Astrocyte of the cerebellum (primary cell): Measurements from ENCODE around the gene TNIK.

Experiments
- DNase-seq: peaks from one replicate; pipeline ENCODE4 v3.0.0-alpha.2; 2011; ENCODE audit warnings: low read depth
- H3K4me3 ChIP-seq: 2 replicates; pipeline ENCODE4 v1.5.1; 2011; ENCODE audit warnings: mild to moderate bottlenecking, low read depth, low read length, moderate library complexity
- in situ Hi-C: cut with HindIII; loops from 2 replicates; pipeline ENCODE4 v1.10.0; 2017; ENCODE audit warnings: low sequenced_read_pairs
- TF ChIP-seq, protein P1 (sequence below): IDR thresholded peaks from 2 replicates; pipeline ENCODE4 v1.5.1; 2012; ENCODE audit warnings: low read length, low read depth, moderate library complexity, mild to moderate bottlenecking; ENCODE audit errors: missing control alignments

The TNIK gene

DNA sequence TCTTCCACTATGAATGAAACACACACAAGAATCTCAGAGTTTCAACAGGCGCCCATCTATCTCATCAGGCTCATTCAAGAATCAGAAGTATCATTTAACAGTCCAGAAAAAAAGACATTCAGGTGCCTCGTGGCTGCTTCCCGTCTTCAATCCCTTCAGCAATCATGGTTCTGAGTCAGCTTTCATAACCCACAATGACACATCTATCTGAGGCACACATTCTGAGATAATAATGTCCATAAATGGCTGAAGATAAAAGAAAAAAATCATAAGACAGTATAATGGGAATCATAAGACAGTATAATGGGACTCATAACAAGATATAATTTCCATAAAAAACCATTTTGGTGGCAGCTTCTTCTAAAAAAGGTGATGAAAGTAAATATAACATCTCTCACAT, 52.4 kb downstream of the TNIK start:
- H3K4me3 ChIP-seq: no peak overlapping the region
- DNase-seq: peak; percentile 20
- in situ Hi-C loops: loop anchor here (5.0 kb wide), 1 partner anchor 55 kb away; the partner anchor contains the start of gene TNIK
- TF ChIP-seq, protein P1, sequence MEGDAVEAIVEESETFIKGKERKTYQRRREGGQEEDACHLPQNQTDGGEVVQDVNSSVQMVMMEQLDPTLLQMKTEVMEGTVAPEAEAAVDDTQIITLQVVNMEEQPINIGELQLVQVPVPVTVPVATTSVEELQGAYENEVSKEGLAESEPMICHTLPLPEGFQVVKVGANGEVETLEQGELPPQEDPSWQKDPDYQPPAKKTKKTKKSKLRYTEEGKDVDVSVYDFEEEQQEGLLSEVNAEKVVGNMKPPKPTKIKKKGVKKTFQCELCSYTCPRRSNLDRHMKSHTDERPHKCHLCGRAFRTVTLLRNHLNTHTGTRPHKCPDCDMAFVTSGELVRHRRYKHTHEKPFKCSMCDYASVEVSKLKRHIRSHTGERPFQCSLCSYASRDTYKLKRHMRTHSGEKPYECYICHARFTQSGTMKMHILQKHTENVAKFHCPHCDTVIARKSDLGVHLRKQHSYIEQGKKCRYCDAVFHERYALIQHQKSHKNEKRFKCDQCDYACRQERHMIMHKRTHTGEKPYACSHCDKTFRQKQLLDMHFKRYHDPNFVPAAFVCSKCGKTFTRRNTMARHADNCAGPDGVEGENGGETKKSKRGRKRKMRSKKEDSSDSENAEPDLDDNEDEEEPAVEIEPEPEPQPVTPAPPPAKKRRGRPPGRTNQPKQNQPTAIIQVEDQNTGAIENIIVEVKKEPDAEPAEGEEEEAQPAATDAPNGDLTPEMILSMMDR: no peak

DNA sequence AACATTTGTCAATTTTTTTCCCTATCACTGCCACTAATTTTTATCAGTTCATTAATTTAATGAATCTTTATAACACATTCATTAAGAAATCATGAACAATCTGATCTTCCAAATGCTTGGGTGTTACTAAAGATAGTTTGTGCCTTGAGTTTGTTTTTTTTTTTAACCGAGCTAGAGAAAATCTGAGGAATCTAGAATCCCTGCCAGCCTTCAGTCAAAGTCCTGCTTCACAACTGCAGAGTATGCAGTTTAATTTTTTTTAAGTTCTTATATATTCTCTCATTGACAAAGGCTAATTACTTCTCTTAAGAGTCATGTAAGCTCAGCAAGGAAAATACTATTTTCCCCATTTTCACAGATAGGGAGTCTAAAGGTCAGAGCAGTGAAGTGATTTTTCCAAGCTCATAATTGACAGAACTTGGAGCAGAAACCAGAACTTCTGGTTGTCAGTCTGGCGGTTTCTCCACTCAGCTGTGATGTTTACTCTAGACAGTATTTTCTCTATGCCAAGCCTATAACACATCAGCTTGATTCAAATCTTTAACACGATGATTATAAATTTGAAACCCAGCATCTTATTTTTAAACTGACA, 55.7 kb downstream of the TNIK start:
- TF ChIP-seq, protein P1: no peak
- no peak overlapping the region for H3K4me3 ChIP-seq
- DNase-seq: no peak
- in situ Hi-C loops: no loop called here

DNA sequence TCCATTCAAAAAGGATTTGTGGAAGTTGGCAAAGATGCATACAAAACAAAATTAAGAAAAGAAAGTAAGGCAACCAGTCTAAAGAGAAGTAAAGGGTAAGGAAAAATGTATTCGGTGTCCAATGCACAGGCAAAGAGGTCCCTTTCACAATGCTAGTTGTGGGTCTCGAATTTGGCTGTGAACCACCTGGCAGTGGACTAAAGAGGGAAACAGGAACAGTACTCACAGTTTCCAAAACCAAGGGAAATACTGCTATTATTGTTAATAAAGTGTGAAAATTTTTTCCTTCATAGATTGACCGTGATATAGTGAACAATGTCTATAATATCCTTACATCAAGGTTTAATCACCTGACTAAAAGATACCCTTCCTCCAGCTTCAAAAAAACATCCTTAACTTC, 57.9 kb downstream of the TNIK start:
- TF ChIP-seq, protein P1: no peak
- no peak overlapping the region for H3K4me3 ChIP-seq
- in situ Hi-C loops: no loop called here
- no peak for DNase-seq

DNA sequence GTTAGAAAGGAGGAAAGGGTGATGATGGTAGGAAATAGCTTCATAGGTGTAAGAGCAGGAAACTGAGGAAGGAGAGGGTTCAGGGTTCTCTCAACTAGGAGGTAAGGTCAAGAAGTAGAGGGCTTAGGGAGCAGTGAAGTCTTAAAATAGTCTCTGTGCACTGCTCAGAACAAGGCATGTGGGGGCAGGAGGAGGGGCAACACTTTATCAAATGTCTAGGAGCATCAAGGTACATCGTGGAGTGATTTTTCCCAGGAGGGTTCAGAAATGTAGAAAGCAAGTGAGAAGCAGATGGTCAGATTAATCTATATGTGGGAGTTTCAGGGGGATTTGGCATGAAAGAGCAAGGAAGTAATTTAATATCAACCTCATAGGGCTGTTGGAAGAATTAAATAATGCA, 58.8 kb downstream of the TNIK start:
- in situ Hi-C loops: no loop called here
- no peak overlapping the region for H3K4me3 ChIP-seq
- TF ChIP-seq, protein P1: no peak
- no peak for DNase-seq

DNA sequence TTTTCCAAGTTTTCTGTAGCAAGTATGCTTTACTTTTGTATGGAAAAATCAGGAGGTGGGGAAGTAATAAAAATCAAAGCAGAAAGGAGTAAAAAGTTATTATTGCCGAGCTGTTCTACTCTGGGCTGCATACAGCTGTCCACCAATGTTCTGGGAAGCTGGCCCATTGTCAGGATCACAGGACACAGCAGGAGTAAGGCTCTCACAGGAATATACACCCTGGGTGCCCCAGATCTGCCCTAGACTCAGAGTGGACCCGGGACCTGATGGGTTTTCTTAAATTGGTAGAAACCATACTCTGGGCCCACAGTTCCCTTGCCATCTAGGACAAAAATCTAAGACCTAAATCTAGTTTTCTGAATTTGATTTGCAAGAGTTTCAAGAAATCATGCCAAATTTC, 60.4 kb downstream of the TNIK start:
- DNase-seq: no peak
- no peak overlapping the region for H3K4me3 ChIP-seq
- in situ Hi-C loops: no loop called here
- TF ChIP-seq, protein P1: no peak

DNA sequence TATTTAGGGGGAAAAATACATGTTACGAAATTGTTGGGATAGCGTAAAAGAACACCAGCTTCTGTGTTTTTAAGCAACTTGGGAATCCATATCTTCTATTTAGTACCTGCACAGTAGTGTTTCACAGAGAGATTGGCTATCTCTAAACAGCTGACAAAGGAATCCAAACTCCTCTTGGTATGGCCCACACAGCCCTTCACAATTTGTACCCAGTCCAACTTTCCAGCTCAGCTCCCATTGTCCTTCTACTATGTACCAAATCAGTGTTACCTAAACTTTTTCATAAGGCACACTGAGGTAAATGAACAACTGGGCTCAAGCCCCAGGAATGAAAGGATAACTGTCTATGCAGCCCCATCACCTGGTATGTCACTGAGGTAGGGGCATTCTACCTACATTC, 61.9 kb downstream of the TNIK start:
- TF ChIP-seq, protein P1: no peak
- H3K4me3 ChIP-seq: no peak overlapping the region
- DNase-seq: no peak
- in situ Hi-C loops: no loop called here
